Measurements from ENCODE around the gene CD2AP.

DNA sequence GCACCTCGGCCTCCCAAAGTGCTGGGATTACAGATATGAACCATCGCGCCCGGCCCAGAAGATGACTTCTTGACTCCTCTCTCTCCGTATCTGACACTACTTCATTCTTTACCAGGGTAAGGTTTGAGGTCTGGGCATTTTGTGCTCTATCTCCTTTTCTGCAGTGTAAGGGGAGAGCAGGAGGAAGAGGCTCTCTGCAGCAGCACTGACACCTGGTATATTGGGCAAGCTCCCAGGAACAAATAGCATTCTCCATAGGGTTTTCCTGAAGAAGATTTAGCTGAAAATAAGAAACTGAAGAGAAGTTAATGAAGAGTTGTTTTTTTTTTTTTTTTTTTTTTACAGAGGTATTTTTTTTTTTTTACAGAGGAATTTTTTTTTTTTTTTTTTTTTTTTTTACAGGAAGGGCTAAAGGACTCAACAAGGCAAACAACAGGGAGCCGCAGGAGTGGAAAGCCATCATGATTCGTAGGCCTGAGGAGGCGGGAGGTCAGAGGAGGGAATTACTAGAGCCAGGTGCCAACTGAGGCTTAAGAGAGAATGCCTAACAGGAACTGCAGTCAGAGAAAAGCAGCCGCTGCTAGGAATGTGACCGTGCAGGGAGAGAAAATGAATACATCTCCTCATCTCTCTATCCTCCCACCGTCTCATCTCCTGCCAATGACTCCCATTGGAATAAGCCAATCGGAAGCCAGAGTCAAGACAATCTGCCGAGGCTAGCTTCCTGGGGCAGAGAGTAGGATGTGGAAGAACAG lies 186.1 kb downstream of the CD2AP start:
- TF ChIP-seq, protein P1, sequence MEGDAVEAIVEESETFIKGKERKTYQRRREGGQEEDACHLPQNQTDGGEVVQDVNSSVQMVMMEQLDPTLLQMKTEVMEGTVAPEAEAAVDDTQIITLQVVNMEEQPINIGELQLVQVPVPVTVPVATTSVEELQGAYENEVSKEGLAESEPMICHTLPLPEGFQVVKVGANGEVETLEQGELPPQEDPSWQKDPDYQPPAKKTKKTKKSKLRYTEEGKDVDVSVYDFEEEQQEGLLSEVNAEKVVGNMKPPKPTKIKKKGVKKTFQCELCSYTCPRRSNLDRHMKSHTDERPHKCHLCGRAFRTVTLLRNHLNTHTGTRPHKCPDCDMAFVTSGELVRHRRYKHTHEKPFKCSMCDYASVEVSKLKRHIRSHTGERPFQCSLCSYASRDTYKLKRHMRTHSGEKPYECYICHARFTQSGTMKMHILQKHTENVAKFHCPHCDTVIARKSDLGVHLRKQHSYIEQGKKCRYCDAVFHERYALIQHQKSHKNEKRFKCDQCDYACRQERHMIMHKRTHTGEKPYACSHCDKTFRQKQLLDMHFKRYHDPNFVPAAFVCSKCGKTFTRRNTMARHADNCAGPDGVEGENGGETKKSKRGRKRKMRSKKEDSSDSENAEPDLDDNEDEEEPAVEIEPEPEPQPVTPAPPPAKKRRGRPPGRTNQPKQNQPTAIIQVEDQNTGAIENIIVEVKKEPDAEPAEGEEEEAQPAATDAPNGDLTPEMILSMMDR (IDR thresholded peaks at IDR 0.05): no peak
- TF ChIP-seq, protein P2, sequence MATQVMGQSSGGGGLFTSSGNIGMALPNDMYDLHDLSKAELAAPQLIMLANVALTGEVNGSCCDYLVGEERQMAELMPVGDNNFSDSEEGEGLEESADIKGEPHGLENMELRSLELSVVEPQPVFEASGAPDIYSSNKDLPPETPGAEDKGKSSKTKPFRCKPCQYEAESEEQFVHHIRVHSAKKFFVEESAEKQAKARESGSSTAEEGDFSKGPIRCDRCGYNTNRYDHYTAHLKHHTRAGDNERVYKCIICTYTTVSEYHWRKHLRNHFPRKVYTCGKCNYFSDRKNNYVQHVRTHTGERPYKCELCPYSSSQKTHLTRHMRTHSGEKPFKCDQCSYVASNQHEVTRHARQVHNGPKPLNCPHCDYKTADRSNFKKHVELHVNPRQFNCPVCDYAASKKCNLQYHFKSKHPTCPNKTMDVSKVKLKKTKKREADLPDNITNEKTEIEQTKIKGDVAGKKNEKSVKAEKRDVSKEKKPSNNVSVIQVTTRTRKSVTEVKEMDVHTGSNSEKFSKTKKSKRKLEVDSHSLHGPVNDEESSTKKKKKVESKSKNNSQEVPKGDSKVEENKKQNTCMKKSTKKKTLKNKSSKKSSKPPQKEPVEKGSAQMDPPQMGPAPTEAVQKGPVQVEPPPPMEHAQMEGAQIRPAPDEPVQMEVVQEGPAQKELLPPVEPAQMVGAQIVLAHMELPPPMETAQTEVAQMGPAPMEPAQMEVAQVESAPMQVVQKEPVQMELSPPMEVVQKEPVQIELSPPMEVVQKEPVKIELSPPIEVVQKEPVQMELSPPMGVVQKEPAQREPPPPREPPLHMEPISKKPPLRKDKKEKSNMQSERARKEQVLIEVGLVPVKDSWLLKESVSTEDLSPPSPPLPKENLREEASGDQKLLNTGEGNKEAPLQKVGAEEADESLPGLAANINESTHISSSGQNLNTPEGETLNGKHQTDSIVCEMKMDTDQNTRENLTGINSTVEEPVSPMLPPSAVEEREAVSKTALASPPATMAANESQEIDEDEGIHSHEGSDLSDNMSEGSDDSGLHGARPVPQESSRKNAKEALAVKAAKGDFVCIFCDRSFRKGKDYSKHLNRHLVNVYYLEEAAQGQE (IDR thresholded peaks at IDR 0.05; ENCODE audit: insufficient read depth in 1 of 2, low read depth in 2 of 2, low read length in 1 of 2): no peak

Data from Panc1 (cell line).